Nucleus accumbens (tissue), 56 donors: Measurements from ENCODE around the gene ZBTB32.
"Not testable (repeated sequence)": the region's sequence is repeated elsewhere in the genome, so short reads cannot be mapped to it uniquely, and the experiment has no call there.

Experiments used
- DNase-seq, 56 donors: peaks; one replicate each; lab custom pipeline; 2025; lab: John Stamatoyannopoulos, UW

The ZBTB32 gene

GRCh38 chr19:35718345-35719041 lies 14.1 kb downstream of the ZBTB32 start:
- peak in 16 of 56 donors; percentile 6 to 47 (median 23) for DNase-seq

GRCh38 chr19:35719402-35720162 lies 15.2 kb downstream of the ZBTB32 start:
- no peak for DNase-seq

- no peak for DNase-seq
Observed at GRCh38 chr19:35720163-35720524, 15.8 kb downstream of the ZBTB32 start.

- no peak for DNase-seq
Observed at GRCh38 chr19:35720648-35721047, 16.3 kb downstream of the ZBTB32 start.

GRCh38 chr19:35721374-35721773 lies 17.0 kb downstream of the ZBTB32 start:
- no peak for DNase-seq

- no peak for DNase-seq
Observed at GRCh38 chr19:35722461-35722860, 18.1 kb downstream of the ZBTB32 start.

GRCh38 chr19:35722897-35723296 lies 18.5 kb downstream of the ZBTB32 start:
- DNase-seq = no peak

- no peak for DNase-seq
Observed at GRCh38 chr19:35723671-35724070, 19.3 kb downstream of the ZBTB32 start.

GRCh38 chr19:35724132-35724531 lies 19.8 kb downstream of the ZBTB32 start:
- DNase-seq = not testable (repeated sequence)

GRCh38 chr19:35724560-35724959 lies 20.2 kb downstream of the ZBTB32 start:
- DNase-seq = no peak

- DNase-seq = no peak
Observed at GRCh38 chr19:35725216-35725861, 21.0 kb downstream of the ZBTB32 start.

GRCh38 chr19:35727053-35727955 lies 22.9 kb downstream of the ZBTB32 start:
- no peak for DNase-seq

GRCh38 chr19:35727956-35728706 lies 23.8 kb downstream of the ZBTB32 start:
- no peak for DNase-seq

GRCh38 chr19:35729021-35729420 lies 24.7 kb downstream of the ZBTB32 start:
- no peak for DNase-seq

- no peak for DNase-seq
Observed at GRCh38 chr19:35729763-35730162, 25.4 kb downstream of the ZBTB32 start.

- no peak for DNase-seq
Observed at GRCh38 chr19:35730326-35730725, 26.0 kb downstream of the ZBTB32 start.

GRCh38 chr19:35731353-35731752 lies 27.0 kb downstream of the ZBTB32 start:
- DNase-seq = no peak

- DNase-seq = no peak
Observed at GRCh38 chr19:35731779-35732405, 27.5 kb downstream of the ZBTB32 start.

GRCh38 chr19:35732540-35733179 lies 28.3 kb downstream of the ZBTB32 start:
- DNase-seq = no peak
